GM12891 (cell line): ENCODE results near the gene BMI1.

Experiments used
- PAX5 ChIP-seq: IDR thresholded peaks from 2 replicates; pipeline ENCODE4 v1.6.1; 2011; ENCODE audit warnings: low read length, moderate library complexity, mild to moderate bottlenecking; ENCODE audit not compliant: insufficient read depth, severe bottlenecking
- POLR2A ChIP-seq: IDR thresholded peaks from 2 replicates; pipeline ENCODE4 v1.6.1; 2011; ENCODE audit warnings: low read depth, low read length, control low read depth
- POLR2AphosphoS5 ChIP-seq: IDR thresholded peaks from 2 replicates; pipeline ENCODE4 v1.6.1; 2011; ENCODE audit warnings: low read depth, low read length, control low read depth
- POU2F2 ChIP-seq: IDR thresholded peaks from 2 replicates; pipeline ENCODE4 v1.6.1; 2011; ENCODE audit warnings: low read depth, mild to moderate bottlenecking, control low read depth, low read length, moderate library complexity

DNA sequence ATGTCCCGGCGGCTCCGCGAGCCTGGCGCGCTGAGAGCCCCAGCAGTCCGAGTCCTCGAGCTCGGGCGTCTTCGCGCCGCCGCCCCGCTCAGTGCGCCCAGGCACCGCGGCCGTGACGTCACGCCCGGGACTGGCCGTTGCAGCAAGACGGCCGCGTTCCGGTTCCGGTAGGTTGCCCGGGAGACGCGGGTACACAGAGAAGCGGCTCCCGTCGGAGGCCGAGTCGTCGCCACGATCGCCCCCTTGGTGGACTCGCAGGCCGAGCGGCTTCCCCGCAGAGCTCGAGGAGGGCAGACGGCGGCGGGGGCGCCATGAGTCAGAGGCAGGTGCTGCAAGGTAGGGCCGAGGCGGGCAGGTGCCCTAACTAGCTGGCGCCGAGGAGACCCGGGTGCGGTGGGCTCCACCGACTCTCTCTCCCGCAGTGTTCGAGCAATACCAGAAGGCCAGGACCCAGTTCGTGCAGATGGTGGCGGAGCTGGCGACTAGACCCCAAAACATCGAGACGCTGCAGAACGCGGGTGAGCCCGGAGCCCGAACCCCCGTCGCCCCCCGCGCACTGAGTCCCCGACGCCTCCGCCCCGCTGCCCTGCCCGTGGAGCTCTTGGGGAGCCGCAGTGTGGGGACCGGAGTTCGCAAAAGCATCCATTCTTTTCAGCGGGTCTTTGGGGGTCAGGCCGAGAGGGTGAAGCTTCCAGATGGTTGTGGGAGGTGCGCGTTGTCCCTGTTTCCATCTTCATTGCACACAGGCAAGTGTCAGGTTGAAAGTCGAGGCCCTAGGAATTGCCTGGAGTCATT, 24.6 kb downstream of the BMI1 start, which contains the start of gene SPAG6:
- no peak for TF ChIP-seq PAX5
- no peak for TF ChIP-seq POLR2A
- TF ChIP-seq POLR2AphosphoS5: no peak
- TF ChIP-seq POU2F2: no peak
